Endodermal cell (in vitro differentiated cells): ENCODE data around the gene CD99. TPM values are rescaled to one million over a fixed set of nuclear protein-coding genes. Genes with fewer than 3 reads are reported as not detected.
"Not testable (repeated sequence)": the region's sequence is repeated elsewhere in the genome, so short reads cannot be mapped to it uniquely, and the experiment has no call there.

Experiments
- DNase-seq: peaks from one replicate; pipeline ENCODE4 v3.0.0-alpha.2; 2017
- H3K27ac ChIP-seq: 2 replicates; pipeline ENCODE4 v1.5.1; 2013; ENCODE audit warnings: mild to moderate bottlenecking, low read depth, low read length, moderate library complexity
- H3K27me3 ChIP-seq: 2 replicates; pipeline ENCODE4 v1.6.1; 2013; ENCODE audit warnings: mild to moderate bottlenecking, low read length, moderate library complexity; ENCODE audit not compliant: insufficient read depth, control insufficient read depth, poor library complexity, severe bottlenecking
- H3K36me3 ChIP-seq: 2 replicates; pipeline ENCODE4 v1.7.0; 2013; ENCODE audit warnings: mild to moderate bottlenecking, low read length, moderate library complexity; ENCODE audit not compliant: control insufficient read depth, insufficient read depth
- H3K4me1 ChIP-seq: one replicate; pipeline ENCODE4 v1.7.0; 2013; ENCODE audit warnings: low read length; ENCODE audit not compliant: control insufficient read depth, insufficient read depth
- H3K4me3 ChIP-seq: 2 replicates; pipeline ENCODE4 v1.5.1; 2013; ENCODE audit warnings: mild to moderate bottlenecking, low read length, moderate library complexity
- H3K9ac ChIP-seq: 2 replicates; pipeline ENCODE4 v1.6.1; 2013; ENCODE audit warnings: mild to moderate bottlenecking, low read length, moderate library complexity; ENCODE audit not compliant: poor library complexity, severe bottlenecking; ENCODE audit errors: extremely low read depth
- H3K9me3 ChIP-seq: 2 replicates; pipeline ENCODE4 v1.6.1; 2013; ENCODE audit warnings: mild to moderate bottlenecking, low read length, moderate library complexity; ENCODE audit not compliant: control insufficient read depth
- H3K27ac Mint-ChIP-seq: 2 replicates; pipeline ENCODE4 v1.8.0; 2020; ENCODE audit warnings: mixed read lengths
- H3K27me3 Mint-ChIP-seq: 2 replicates; pipeline ENCODE4 v1.8.0; 2021; ENCODE audit warnings: mild to moderate bottlenecking, mixed read lengths; ENCODE audit not compliant: insufficient read depth
- H3K36me3 Mint-ChIP-seq: 2 replicates; pipeline ENCODE4 v1.8.0; 2020; ENCODE audit warnings: low read depth, mixed read lengths
- H3K4me1 Mint-ChIP-seq: 2 replicates; pipeline ENCODE4 v1.8.0; 2020; ENCODE audit warnings: mixed read lengths
- H3K4me3 Mint-ChIP-seq: 2 replicates; pipeline ENCODE4 v1.8.0; 2020; ENCODE audit warnings: mild to moderate bottlenecking, moderate library complexity, mixed read lengths
- H3K9me3 Mint-ChIP-seq: 2 replicates; pipeline ENCODE4 v1.8.0; 2020; ENCODE audit warnings: mild to moderate bottlenecking, mixed read lengths
- WGBS, 2 experiments: methylation state at CpG; one replicate each; pipeline versions ENCODE4 v1.1.5 to v1.1.7; 2013; ENCODE audit warnings: missing lambda C conversion rate in 2 of 2, mixed read lengths in 1 of 2; ENCODE audit not compliant: insufficient coverage in 1 of 2, insufficient read length in 1 of 2; 5-methylcytosine and 5-hydroxymethylcytosine counted together
- total RNA-seq, 2 donors: library from RNA; stranded (reverse); fragmentation: NEBNext Ultra II Directional in 1 of 2; extraction: Animal tissue kit (Norgen Biotek cat#: 25700) in 1 of 2; gene quantifications; 2 replicates in 1 of 2; 3 replicates in 1 of 2; pipeline ENCODE4 v1.2.1, GENCODE V29; 2021
- TF ChIP-seq, protein P1 (sequence below): fragments of 200-600 bp; sonication (generic); conservative IDR thresholded peaks from 2 replicates; pipeline ENCODE4 v1.5.0; 2021; ENCODE audit warnings: antibody characterized with exemption, mild to moderate bottlenecking

Gene CD99
- total RNA-seq, 2 donors from 2014 or later = 314 to 397 TPM

- H3K27ac ChIP-seq, H3K4me3 ChIP-seq, H3K4me1 Mint-ChIP-seq, H3K36me3 ChIP-seq, H3K9me3 Mint-ChIP-seq, DNase-seq, H3K9me3 ChIP-seq, H3K9ac ChIP-seq, H3K36me3 Mint-ChIP-seq, H3K27me3 Mint-ChIP-seq, H3K27me3 ChIP-seq, H3K4me3 Mint-ChIP-seq, H3K27ac Mint-ChIP-seq, H3K4me1 ChIP-seq: not testable (repeated sequence)
- 77 to 100% methylated on average over 1 to 5 of the region's 5 CpGs for WGBS, 2 experiments
These were observed 64.1 kb downstream of the CD99 start for GRCh38 chrX:2755163-2755715.

GRCh38 chrX:2756548-2756947 lies 65.5 kb downstream of the CD99 start:
- Histone ChIP-seq H3K36me3 (no peaks in the 10 kb centered on the region), H3K9ac (no peak overlapping the region), H3K4me3 (no peak overlapping the region), H3K4me1 (no peaks in the 10 kb centered on the region), H3K27me3 (no peaks in the 10 kb centered on the region), H3K27ac (no peak overlapping the region), H3K9me3 (no peaks in the 10 kb centered on the region)
- Mint-ChIP-seq H3K27me3 (peaks cover 1% of the 10 kb centered on the region), H3K36me3 (peaks cover 2% of the 10 kb centered on the region), H3K4me1 (peaks cover 2% of the 10 kb centered on the region), H3K4me3 (no peak overlapping the region), H3K9me3 (peaks cover 5% of the 10 kb centered on the region), H3K27ac (no peak overlapping the region)
- 92 to 96% methylated on average over 9 to 10 of the region's 10 CpGs for WGBS, 2 experiments
- DNase-seq = no peak
- TF ChIP-seq, protein P1, sequence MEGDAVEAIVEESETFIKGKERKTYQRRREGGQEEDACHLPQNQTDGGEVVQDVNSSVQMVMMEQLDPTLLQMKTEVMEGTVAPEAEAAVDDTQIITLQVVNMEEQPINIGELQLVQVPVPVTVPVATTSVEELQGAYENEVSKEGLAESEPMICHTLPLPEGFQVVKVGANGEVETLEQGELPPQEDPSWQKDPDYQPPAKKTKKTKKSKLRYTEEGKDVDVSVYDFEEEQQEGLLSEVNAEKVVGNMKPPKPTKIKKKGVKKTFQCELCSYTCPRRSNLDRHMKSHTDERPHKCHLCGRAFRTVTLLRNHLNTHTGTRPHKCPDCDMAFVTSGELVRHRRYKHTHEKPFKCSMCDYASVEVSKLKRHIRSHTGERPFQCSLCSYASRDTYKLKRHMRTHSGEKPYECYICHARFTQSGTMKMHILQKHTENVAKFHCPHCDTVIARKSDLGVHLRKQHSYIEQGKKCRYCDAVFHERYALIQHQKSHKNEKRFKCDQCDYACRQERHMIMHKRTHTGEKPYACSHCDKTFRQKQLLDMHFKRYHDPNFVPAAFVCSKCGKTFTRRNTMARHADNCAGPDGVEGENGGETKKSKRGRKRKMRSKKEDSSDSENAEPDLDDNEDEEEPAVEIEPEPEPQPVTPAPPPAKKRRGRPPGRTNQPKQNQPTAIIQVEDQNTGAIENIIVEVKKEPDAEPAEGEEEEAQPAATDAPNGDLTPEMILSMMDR = no peak

GRCh38 chrX:2761246-2761645 lies 70.2 kb downstream of the CD99 start:
- WGBS, 2 experiments = 81 to 91% methylated on average over 2 of the region's 2 CpGs
- Histone ChIP-seq H3K36me3 (no peaks in the 10 kb centered on the region), H3K9ac (no peak overlapping the region), H3K27me3 (no peaks in the 10 kb centered on the region), H3K4me1 (no peaks in the 10 kb centered on the region), H3K27ac (no peak overlapping the region), H3K9me3 (no peaks in the 10 kb centered on the region), H3K4me3 (no peak overlapping the region)
- H3K9me3 Mint-ChIP-seq = peaks cover 5% of the 10 kb centered on the region
- H3K4me3 Mint-ChIP-seq = no peak overlapping the region
- no peak for DNase-seq
- no peak overlapping the region for H3K27ac Mint-ChIP-seq
- H3K27me3 Mint-ChIP-seq = peaks cover 1% of the 10 kb centered on the region
- peaks cover 13% of the 10 kb centered on the region for H3K4me1 Mint-ChIP-seq
- TF ChIP-seq, protein P1 = no peak
- H3K36me3 Mint-ChIP-seq = no peaks in the 10 kb centered on the region

DNA sequence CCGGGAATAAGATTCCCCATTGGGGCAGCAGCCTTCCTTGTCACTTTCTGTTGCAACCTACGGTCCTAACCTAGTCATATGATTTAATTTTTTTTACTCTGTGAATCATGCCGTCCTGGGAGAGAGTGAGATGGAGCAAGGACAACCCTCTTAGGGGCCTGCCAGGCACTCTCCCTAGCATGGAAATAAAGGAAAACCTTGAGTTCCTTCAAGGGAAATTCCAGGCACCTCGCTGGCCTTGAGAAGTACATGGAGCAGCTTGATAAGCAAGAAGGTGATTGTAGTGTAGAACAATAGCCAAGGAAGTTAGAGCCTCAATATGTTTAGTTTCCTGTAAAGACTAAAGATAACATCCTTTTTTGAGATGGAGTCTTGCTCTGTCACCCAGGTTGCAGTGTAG lies 71.6 kb downstream of the CD99 start:
- DNase-seq, H3K4me3 Mint-ChIP-seq, H3K9me3 Mint-ChIP-seq, H3K4me3 ChIP-seq, H3K27me3 ChIP-seq, H3K36me3 Mint-ChIP-seq, H3K27me3 Mint-ChIP-seq, H3K27ac Mint-ChIP-seq, H3K4me1 ChIP-seq, H3K27ac ChIP-seq, H3K9me3 ChIP-seq, H3K9ac ChIP-seq, H3K36me3 ChIP-seq: not testable (repeated sequence)
- WGBS, 2 experiments = 88 to 91% methylated on average over 3 to 4 of the region's 4 CpGs
- H3K4me1 Mint-ChIP-seq = peaks cover 18% of the 10 kb centered on the region

DNA sequence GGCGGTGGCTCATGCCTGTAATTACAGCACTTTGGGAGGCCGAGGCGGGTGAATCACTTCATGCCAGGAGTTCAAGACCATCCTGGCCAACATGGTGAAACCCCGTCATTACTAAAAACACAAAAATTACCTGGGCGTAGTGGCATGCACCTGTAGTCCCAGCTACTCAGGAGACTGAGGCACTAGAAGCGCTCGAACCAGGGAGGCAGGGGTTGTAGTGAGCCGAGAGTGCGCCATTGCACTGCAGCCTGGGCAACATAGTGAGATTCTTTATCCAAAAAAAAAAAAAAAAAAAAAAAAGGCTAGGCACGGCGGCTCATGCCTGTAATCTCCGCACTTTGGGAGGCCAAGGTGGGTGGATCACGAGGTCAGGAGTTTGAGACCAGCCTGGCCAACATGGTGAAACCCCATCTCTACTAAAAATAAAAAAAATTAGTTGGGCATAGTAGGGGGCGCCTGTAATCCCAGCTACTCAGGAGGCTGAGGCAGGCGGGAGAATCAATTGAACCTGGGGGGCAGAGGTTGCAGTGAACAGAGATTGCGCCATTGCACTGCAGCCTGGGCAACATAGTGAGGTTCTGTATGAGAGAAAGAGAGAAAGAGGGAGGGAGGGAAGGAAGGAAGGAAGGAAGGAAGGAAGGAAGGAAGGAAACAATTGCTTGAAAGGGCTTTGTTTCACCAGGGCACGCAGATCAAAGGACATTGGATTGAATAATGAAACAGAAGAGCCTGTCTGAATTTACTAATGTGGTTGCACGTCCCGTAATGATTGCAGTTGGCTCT lies 73.9 kb downstream of the CD99 start:
- H3K4me3 Mint-ChIP-seq, H3K9me3 Mint-ChIP-seq, H3K9ac ChIP-seq, H3K36me3 ChIP-seq, H3K27ac Mint-ChIP-seq, H3K4me1 ChIP-seq, H3K4me3 ChIP-seq, H3K36me3 Mint-ChIP-seq, H3K27me3 ChIP-seq, DNase-seq, H3K27ac ChIP-seq, H3K9me3 ChIP-seq, H3K27me3 Mint-ChIP-seq: not testable (repeated sequence)
- WGBS, 2 experiments = 91 to 95% methylated on average over 12 to 19 of the region's 19 CpGs
- peaks cover 24% of the 10 kb centered on the region for H3K4me1 Mint-ChIP-seq
